Activated T-cell treated with anti-CD3 and anti-CD28 coated beads for 1 hour (primary cell): ENCODE measurements around the gene AHI1.

Source experiments
- DNase-seq: peaks from one replicate; pipeline ENCODE4 v3.0.0-alpha.2; 2020; ENCODE audit warnings: low read depth

AHI1 gene

DNA sequence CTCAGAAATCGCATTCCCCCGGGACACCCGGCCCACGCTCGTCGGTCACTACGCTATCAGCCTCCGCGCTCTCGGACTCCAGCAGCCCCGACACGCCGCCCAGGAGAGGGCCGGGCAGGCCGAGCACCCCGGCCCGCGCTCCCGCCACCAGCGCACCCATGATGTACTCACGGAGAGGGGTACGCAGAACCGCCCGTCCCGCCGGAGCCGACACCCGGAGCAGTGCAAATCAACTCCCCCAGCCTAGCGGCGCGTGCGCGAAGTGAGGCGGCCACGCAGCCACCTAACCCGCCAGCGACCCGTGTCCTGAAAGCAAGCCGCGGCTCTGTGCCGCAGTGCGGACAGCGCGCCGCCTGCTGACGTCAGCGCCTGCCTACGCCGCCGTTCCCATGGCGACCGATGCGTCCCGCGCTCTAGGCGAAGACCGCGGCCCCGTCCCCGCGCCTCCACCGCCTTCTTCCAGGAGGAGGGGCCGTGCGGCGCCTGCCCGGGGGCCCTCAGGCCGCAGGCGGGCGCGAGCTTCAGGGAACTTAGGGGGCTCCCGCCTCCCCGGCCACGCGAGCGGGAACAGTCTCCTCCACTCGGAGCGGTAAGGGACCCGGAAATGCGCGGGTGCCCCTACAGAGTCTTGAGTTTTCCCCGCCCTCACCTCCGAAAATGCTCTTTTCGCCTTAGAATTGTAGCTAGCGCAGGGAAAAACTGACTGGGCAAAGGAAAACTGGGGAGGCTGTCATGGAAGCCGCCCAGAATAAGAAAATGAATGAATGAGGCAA, at the start of gene AHI1:
Gene AHI1, minus strand, starts transcription at position 329 of the 773 bp plus-strand sequence. CDS start 5,503 bp downstream, outside the sequence.
- DNase-seq, result peak; percentile 78

- DNase-seq, result no peak
These were observed 49.3 kb upstream of the AHI1 start for GRCh38 chr6:135546680-135547418.

DNA sequence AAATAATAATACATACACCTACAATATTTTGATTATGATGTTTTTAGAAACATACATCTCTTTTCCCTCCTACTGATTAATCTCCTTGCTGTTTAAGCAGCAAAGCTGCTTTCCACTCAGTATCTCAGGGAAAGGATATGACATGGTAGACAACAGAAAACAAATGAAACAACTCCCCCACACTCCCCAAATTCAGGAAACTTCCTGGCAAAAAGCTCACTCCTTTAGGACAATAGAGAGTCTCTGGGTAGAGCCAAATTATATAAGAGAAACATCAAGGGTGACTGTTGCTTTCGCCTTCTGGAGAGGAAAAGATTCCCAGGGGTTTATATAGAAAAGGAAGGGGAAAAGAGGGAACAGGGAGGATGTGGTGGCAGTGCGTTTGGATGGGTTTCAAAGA, 48.7 kb upstream of the AHI1 start:
- no peak for DNase-seq

DNA sequence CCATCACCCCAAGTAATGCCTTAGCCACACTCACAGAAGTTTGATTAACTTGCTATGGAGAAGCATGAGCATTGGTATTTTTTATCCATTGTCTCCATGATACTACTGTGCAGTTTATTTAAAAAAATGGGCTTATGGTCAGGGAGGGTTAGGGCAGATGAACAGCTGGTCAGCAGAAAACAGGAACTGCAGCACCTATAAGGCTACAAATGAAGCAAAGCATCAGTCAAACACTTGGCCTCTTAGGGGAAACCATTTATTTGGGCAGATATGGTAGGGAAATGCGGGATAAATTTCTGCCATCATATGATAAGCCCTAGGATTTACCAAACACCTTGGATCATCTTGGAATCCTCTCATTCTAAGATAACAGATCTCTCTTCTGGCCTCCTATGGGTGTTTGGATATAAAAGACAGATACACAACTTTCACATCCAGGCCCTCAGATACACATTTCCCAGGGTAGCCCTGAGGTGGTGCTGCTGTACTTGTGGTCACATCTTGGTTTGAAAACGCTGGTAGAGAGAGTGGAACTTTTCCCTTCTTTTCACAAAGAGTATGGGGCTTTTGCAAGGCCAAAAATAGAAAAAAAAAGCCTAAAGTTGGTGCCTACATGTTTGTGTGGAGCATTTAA, 42.8 kb upstream of the AHI1 start:
- no peak for DNase-seq

DNA sequence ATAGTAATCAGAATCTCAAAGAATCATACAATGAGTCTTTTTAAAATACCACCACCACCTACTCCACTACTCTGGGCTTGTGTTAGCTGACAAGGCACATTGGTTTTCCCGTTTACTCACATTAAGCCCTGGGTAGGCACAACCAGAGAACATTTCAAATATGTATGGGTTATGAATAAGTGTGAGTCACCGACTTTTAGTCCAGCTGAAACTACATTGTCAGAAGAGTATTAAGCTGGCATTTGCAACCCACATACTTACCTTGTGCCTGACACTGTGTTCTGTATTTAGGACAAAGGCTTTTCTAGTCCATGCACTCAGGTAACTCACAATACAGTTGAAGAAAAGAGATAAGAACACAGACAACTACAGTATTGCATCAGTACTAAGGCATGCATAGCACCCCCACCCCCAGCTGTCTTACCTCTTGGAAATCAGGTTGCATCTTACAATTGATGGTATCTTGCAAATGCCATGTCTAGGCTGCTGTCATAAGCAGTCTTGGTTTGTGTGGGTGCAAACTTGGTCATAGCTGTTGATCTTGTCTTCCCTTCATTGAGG, 40.3 kb upstream of the AHI1 start:
- DNase-seq, result no peak

- DNase-seq, result no peak
These were observed 38.5 kb upstream of the AHI1 start for GRCh38 chr6:135535989-135536414.

DNA sequence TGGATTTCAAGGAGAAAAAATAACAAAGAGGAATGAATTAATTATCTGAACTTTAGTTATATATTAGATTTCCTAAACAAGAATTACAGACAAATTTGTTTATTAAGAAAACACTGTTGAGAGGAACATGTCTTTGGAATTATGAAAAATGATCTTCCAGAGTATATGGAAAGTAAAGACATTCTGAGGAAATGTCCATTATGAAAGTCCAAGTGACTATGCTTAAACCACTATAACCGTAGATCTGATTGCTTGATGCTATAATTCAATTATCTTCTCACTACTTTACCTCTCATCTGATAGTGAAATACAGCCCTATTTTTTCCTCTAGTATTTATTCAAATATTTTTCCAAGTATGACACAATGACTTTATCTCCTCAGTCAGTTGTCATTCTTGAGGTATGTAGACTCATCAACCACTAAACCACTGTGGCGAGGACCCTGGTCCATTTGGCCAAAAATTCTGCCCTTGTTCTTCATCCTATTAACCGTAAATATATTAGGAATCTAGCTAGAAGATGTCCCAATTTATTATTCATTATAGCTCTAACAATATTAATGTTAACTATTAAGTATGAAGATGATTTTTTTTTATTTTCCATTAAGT, 37.3 kb upstream of the AHI1 start:
- no peak for DNase-seq

DNA sequence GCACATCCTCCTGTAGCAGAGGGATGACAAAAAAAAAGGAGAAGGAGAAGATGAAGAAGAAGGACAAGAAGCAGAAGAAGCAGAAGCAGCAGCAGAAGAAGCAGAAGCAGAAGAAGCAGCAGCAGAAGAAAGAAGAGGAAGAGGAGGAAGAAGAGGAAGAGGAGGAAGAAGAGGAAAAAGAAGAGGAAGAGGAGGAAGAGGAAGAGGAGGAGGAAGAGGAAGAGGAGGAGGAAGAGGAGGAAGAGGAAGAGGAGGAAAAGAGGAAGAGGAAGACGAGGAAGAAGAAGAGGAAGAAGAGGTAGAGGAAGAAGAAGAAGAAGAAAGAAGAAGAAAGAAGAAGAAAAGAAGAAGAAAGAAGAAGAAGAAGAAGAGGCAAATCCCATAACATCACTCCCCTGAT, 35.0 kb upstream of the AHI1 start:
- no peak for DNase-seq

DNA sequence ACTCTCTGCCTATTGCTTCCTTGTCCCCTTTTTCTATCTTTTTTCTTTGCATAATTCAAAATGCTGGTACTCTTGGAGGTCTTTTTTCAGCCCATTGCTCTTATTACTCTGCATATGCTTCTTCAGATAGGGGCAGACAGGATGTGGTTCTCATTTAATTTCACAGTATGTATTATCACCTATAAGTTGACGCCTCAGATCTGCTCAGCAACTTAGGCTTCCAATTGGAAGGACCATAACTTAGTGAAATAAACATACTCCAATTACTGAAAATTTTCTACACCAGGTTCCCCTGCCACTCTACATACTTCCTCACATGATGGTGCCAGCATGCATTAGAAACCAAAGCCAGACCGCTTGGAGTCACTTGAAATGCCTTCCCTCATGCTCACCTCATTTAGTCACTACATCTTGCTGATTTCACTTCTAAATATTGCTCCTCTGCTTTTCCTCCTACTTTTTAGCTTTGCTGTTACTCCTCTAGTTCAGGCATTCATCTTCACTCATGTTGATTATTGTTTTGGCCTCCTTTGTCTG, 34.5 kb upstream of the AHI1 start:
- DNase-seq, result no peak

GRCh38 chr6:135530113-135530512, 32.6 kb upstream of the AHI1 start:
- no peak for DNase-seq

DNA sequence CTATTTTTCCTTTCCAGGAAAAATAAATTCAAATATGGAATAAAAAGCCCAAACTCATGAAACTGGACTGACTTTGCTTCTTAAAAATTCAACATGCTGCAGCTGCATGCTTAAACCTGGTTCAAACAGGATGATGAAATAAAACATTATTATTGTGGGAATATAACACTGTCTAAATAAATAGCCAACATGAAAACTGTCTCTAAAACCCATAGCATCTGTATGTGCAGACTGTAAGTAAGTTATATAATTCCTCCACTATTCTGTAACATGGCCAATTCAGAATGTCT, 30.4 kb upstream of the AHI1 start:
- no peak for DNase-seq

DNA sequence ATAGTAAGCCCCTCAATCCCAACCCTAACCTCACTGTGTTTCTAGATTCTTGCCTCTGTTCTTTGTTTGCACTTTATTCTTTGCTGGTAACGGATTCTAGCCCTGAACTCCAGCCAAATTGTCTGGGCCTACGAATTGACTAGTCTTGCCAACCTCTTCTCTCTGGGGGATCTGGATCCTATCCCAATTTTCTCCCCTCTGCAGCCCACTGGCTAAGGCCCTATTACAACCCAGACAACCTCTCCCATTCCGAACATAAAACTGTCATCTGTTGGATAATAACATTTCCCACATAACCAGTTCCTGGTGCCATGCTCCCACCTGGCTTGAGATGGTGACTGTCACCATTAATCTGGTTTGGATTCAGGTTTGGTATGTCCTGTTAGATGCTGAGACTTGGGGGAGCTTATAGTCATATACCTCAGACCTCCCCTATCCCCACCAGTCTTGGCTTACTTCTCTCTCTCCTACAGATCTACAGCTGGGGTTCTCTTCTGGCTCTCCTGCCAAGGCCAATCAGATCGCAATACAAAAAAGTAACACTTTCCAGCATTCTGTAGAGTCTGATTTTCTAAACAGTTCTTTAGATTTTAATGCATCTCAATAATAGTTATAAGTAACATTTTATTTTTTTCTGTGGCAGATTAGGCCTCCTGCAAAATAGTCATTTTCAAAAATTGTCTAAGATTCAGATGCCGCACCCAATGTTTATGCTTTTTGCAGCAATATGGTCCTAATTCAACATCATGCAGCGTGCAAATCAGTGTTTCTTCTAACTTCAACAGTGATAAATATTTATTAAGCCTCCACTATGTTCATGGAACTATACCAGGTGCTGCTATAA, 29.8 kb upstream of the AHI1 start:
- DNase-seq, result no peak

DNA sequence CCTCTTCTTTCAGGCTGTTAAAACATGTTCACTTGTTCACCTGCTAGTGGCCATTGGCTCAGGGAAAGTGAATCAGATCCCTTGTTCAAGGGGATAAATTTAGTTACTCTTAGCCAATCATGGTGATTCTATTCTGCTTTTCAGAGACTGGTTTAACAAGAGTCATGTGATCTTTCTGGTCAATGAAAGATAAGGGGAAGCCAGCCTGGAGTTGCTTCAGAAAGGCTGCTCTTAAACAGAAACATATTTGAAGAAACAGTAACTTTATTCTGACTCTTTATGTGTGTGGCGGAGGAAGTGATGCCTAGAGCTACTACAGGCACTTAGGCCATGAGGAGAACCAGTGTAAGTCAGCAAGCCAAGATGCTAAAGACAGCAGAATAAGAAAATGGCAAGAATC, 28.1 kb upstream of the AHI1 start:
- DNase-seq, result no peak

GRCh38 chr6:135522965-135523692, 25.6 kb upstream of the AHI1 start:
- no peak for DNase-seq

- no peak for DNase-seq
These were observed 23.9 kb upstream of the AHI1 start for GRCh38 chr6:135521431-135521830.

- DNase-seq, result no peak
These were observed 23.2 kb upstream of the AHI1 start for GRCh38 chr6:135520781-135521180.

GRCh38 chr6:135519348-135519747, 21.8 kb upstream of the AHI1 start:
- no peak for DNase-seq

- DNase-seq, result no peak
These were observed 20.0 kb upstream of the AHI1 start for GRCh38 chr6:135517527-135517926.

- no peak for DNase-seq
These were observed 17.2 kb upstream of the AHI1 start for GRCh38 chr6:135514706-135515105.

DNA sequence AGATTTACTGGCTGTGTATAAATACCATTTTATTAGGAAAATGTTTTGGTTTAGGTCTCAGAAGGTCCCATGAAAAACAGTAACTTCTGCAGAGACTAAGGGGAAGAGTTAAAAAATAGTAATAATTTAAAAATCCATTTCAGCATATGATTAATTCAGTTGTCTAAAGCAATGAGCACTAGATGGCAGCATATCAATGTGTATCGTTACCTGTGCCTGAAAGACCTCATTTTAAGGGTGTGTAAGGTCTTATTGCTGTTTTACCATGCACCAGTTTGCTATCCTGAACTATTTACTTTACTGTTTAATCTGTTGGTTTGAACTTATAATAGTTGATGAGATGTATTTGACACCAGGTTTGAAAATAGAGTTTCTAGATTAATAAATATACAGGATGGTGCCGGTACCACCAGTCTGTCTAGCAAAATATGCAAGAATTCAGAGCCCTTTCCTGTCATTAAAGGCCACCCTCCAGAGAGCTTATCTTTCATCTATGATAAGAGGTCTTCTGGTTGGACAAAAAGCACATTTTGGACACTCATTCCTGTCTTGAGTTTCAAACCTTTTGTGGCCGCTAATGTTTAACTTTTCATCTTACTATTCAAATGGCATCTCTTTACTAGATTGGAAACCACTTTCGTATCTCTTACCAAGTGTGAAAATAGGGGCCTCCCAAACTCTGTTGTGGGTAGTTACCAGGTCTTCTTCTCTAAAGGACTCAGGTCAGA, 8.9 kb upstream of the AHI1 start:
- DNase-seq, result no peak
